ENCODE data around the gene STT3B.
"Not testable (repeated sequence)": the region's sequence is repeated elsewhere in the genome, so short reads cannot be mapped to it uniquely, and the experiment has no call there.

The STT3B gene
- total RNA-seq = 359 to 387 reads per million in 2 donors

- DNase-seq = peak in 4 of 5 experiments; percentile 61 to 94 (median 74)
These were observed at the start of gene STT3B for GRCh38 chr3:31532587-31533168. STT3B (plus strand) TSS chr3:31532925; CDS start chr3:31532999, 74 bp downstream.

GRCh38 chr3:31483776-31484175 is 48.9 kb upstream of the STT3B start:
- no peak for DNase-seq

GRCh38 chr3:31485196-31485595 is 47.5 kb upstream of the STT3B start:
- DNase-seq = no peak

GRCh38 chr3:31486865-31487533 is 45.7 kb upstream of the STT3B start:
- no peak for DNase-seq

GRCh38 chr3:31488475-31489017 is 44.2 kb upstream of the STT3B start:
- no peak for DNase-seq

- no peak for DNase-seq
These were observed 42.2 kb upstream of the STT3B start for GRCh38 chr3:31490502-31490901.

GRCh38 chr3:31491660-31492059 is 41.1 kb upstream of the STT3B start:
- DNase-seq = no peak

GRCh38 chr3:31493149-31493548 is 39.6 kb upstream of the STT3B start:
- DNase-seq = no peak

- DNase-seq = no peak
These were observed 36.6 kb upstream of the STT3B start for GRCh38 chr3:31495971-31496665.

GRCh38 chr3:31498791-31499190 is 33.9 kb upstream of the STT3B start:
- DNase-seq = no peak

- no peak for DNase-seq
These were observed 33.4 kb upstream of the STT3B start for GRCh38 chr3:31499281-31499680.

GRCh38 chr3:31502803-31503221 is 29.9 kb upstream of the STT3B start:
- peak in 1 of 5 experiments; percentile 39 for DNase-seq

- DNase-seq = no peak
These were observed 29.3 kb upstream of the STT3B start for GRCh38 chr3:31503456-31503855.

GRCh38 chr3:31504230-31504629 is 28.5 kb upstream of the STT3B start:
- no peak for DNase-seq

GRCh38 chr3:31505371-31506048 is 27.2 kb upstream of the STT3B start:
- DNase-seq = no peak

- DNase-seq = not testable (repeated sequence)
These were observed 26.2 kb upstream of the STT3B start for GRCh38 chr3:31506515-31506914.

- DNase-seq = no peak
These were observed 24.1 kb upstream of the STT3B start for GRCh38 chr3:31508452-31509146.

GRCh38 chr3:31509147-31509728 is 23.5 kb upstream of the STT3B start:
- no peak for DNase-seq

- no peak for DNase-seq
These were observed 18.2 kb upstream of the STT3B start for GRCh38 chr3:31514570-31514969.

GRCh38 chr3:31515486-31516284 is 17.0 kb upstream of the STT3B start:
- DNase-seq = no peak

- no peak for DNase-seq
These were observed 16.0 kb upstream of the STT3B start for GRCh38 chr3:31516757-31517156.

Data from T-helper 2 cell (primary cell).